Gastroesophageal sphincter (tissue), 3 donors: ENCODE data around the gene SH3BGR.

ENCODE experiments used
- CTCF ChIP-seq, 4 experiments: fragments of 200-600 bp in 2 of 4; fragments of 450-650 bp in 2 of 4; sonication (generic) in 1 of 4; IDR thresholded peaks; one replicate each; pipeline ENCODE4 v1.5.1; 2017 to 2019; ENCODE audit warnings: antibody characterized with exemption in 4 of 4, mild to moderate bottlenecking in 2 of 4, moderate library complexity in 2 of 4
- POLR2AphosphoS5 ChIP-seq: sonication (generic); formaldehyde crosslinking; IDR thresholded peaks from one replicate; pipeline ENCODE4 v1.6.1; 2017; ENCODE audit warnings: antibody characterized with exemption

GRCh38 chr21:39552856-39553255 lies 101.1 kb downstream of the SH3BGR start:
- TF ChIP-seq CTCF (IDR thresholded peaks at IDR 0.05) (no peak), POLR2AphosphoS5 (no peak)
